CD4-positive, alpha-beta T cell treated with Interleukin-15 for 4 hours (primary cell): Measurements from ENCODE around the gene NAV3.

Source experiments
- DNase-seq: peaks from one replicate; pipeline ENCODE4 v3.0.0-alpha.2; 2020; ENCODE audit warnings: low spot score

The NAV3 gene

GRCh38 chr12:78120866-78121560 lies 290.3 kb downstream of the NAV3 start:
- DNase-seq = no peak

DNA sequence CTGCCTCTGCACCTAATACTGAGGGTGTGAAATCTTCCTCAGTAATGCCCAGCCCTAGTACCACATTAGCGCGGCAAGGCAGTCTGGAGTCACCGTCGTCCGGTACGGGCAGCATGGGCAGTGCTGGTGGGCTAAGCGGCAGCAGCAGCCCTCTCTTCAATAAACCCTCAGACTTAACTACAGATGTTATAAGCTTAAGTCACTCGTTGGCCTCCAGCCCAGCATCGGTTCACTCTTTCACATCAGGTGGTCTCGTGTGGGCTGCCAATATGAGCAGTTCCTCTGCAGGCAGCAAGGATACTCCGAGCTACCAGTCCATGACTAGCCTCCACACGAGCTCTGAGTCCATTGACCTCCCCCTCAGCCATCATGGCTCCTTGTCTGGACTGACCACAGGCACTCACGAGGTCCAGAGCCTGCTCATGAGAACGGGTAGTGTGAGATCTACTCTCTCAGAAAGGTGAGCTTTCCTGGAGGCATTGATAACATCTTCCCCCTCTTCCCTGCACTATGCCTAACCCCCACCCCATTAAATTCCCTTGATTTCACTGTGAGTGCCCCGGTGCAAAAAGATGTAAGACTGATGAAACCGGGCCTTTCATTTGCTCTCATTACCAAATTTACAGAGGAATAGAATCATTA lies 291.4 kb downstream of the NAV3 start:
- no peak for DNase-seq

- DNase-seq = no peak
Observed at GRCh38 chr12:78128211-78128610, 297.5 kb downstream of the NAV3 start.

DNA sequence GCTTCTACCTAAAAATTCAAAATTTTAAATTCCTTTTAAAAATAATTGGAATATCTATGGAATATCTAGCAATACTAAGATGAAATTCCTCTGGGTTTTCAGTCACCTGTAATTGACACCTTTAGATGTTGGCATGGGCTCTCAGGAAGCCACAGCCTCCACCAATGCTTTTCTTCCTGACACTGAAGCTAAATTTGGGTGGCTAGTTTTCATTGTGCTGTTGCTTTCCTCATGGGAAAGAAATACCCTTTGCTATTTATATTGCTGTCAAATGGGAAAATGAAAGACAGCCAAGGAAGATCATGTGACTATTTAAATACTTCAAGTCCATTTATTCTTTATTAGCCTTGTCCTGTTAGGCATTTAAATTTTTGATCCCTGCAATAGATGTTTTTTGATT lies 313.0 kb downstream of the NAV3 start:
- DNase-seq = no peak

GRCh38 chr12:78145398-78145797 lies 314.7 kb downstream of the NAV3 start:
- DNase-seq = no peak

- no peak for DNase-seq
Observed at GRCh38 chr12:78146365-78146772, 315.7 kb downstream of the NAV3 start.

DNA sequence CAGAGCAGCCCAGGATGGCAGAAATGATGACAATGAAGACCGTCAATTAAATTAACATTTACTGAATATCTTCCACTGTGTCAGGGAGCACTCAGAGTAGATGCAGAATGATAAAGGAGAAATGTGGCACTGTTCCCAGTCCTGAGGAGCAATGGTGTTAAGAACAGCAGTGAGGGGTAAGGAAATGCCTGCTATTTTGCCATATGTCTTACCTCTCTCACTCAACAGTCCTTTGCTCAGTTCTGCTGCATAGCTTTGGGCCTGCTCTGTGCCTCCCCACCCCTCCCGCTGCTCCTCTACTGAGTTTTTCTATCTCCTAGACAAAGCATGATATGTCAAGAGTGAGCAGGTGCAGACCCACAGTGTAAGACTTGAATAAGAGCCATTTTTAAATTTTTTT lies 318.8 kb downstream of the NAV3 start:
- no peak for DNase-seq

DNA sequence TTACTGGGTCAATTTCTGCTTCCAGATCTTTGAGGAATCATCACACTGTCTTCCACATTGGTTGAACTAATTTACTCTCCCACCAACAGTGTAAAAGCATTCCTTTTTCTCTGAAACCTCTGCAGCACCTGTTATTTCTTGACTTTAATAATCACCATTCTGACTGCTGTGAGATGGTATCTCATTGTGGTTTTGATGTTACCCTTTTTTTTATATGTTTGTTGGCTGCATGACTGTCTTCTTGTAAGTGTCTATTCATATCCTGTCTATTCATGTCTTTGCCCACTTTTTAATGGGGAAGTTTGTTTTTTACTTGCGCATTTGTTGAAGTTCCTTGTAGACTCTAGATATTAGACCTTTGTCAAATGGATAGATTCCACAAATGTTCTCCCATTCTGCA lies 324.9 kb downstream of the NAV3 start:
- DNase-seq = no peak

GRCh38 chr12:78156751-78157150 lies 326.1 kb downstream of the NAV3 start:
- no peak for DNase-seq

- DNase-seq = no peak
Observed at GRCh38 chr12:78157199-78157598, 326.5 kb downstream of the NAV3 start.

DNA sequence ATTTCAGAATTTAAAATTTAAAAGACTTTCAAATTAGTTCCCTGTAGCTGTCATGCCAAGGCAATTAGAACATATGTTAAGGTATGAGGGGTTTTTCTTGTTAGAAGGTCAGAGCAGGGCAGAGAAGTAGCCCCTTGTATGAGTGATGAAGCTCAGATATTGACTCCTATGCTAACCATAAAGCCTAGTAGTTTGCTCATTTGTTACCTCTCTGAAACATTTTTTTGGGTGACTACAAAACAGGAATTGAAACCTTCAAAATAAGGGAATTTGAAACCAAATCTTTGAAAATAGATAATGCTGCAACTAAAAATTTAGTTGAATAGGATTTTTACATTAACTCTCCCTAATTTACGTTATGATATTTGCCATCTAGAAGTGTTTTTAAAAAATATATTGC lies 333.5 kb downstream of the NAV3 start:
- DNase-seq = no peak

- DNase-seq = no peak
Observed at GRCh38 chr12:78167510-78167909, 336.8 kb downstream of the NAV3 start.

GRCh38 chr12:78171061-78171460 lies 340.4 kb downstream of the NAV3 start:
- DNase-seq = no peak

DNA sequence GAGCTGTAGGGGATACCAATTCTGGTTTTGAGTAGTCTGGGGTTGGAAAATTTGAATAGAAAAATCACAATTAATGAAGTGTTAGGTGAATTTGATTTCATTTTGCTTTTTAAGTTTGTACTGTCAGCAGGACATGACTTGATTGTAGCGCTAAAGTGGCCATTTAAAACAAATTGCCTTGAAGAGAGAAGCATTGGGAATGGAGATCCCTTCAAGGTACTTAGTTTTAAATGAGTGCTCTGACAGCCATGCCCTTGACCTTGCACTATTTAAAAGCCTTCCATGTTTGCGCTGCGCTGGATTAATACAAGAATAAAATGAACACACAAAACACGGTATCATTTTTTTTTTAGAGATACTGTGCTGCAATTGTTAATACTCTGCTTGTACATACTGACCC lies 345.9 kb downstream of the NAV3 start:
- no peak for DNase-seq

GRCh38 chr12:78177298-78177697 lies 346.6 kb downstream of the NAV3 start:
- DNase-seq = no peak

- no peak for DNase-seq
Observed at GRCh38 chr12:78179346-78179745, 348.7 kb downstream of the NAV3 start.

DNA sequence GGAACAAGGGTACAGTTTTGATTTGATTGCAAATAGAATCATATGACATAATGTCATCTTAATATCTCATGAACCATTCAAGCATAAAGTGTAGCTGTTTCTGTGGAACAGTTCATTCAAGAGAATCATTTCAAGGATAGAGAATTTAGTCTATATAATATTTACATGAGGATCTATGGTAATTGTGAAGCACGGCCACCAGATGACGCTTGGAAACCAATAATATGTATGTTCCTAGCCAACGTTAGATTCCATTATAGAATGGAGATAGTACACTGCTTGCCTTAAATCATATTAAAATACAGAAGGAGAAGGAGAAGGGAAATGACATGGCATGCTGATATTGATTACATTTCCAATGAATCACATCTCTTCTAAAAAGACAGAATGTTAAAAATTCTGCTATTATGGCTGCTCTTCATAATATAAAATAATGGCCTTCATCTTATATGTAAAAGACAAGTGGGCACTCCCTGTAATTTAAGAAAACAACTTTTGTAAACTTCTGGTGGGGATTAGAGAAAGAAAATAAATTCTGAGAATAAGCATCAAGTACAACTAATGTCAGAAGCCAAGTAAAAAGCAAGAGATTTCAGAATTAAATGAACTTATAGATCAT lies 351.0 kb downstream of the NAV3 start:
- no peak for DNase-seq

- DNase-seq = no peak
Observed at GRCh38 chr12:78183824-78184223, 353.1 kb downstream of the NAV3 start.

DNA sequence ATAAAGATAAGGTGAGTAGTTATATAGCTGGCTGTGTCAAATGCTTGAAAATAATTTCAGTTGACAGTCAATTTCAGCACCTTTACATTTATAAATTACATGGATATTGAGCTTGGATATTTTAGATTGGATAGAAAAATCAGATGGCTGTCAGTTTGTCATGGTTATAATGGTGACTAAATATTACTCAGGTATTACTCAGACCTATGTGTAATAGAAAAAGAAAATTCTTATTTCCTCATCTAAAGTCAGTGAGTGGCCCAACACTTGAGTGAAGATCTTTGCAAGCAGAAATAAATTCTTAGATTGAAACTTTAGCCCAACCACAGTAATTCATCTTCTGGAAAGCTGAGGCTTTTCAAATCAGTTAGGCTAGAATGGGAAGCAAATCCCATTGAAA lies 354.4 kb downstream of the NAV3 start:
- DNase-seq = no peak

DNA sequence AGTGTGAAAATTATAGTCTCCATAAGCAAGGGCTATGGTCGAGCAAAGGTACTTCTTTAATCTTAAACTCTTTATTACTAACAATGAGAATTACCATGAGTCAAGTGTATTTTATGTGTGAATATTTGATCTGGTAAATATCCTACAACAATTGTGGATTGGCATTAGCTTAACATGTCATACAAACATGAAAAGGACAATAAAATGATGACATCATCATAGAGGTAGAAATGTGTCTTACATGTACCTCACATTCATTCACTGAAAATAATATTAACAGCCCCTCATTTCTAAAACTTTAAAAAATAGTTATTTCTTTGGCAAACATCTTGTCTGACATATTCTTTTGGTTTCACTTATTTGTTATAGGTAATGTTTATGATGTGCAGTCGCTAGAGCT lies 355.0 kb downstream of the NAV3 start:
- no peak for DNase-seq

- no peak for DNase-seq
Observed at GRCh38 chr12:78186670-78187069, 356.0 kb downstream of the NAV3 start.

- DNase-seq = no peak
Observed at GRCh38 chr12:78187741-78188140, 357.0 kb downstream of the NAV3 start.

GRCh38 chr12:78189656-78190055 lies 359.0 kb downstream of the NAV3 start:
- no peak for DNase-seq

DNA sequence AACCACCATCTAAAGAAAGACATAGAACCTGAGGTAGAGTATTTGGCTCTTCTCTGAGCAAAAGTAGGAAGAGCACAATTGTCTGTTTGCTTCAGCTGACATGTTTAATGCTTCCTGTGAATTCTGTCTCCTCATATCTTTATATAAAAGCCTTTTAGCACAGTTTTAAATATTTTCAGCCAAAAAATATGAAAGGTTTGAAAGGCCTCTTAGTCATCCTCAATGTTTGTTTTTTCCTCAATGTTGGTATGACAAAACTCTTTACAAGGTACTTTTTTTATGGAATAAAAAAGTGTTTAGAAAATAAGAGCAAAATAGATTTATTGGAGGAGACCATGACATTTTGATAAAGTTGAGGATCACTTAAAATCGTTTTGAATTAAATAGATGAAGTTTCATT lies 360.9 kb downstream of the NAV3 start:
- DNase-seq = no peak
